GM19193 (cell line): ENCODE results near the gene SLC39A3.

Experiments
- POLR2A ChIP-seq: IDR thresholded peaks from 4 replicates; pipeline ENCODE4 v1.6.1; 2011; ENCODE audit not compliant: insufficient read depth, insufficient read length; ENCODE audit errors: extremely low read depth

The SLC39A3 gene

GRCh38 chr19:2761309-2761677, 21.5 kb upstream of the SLC39A3 start:
- no peak for TF ChIP-seq POLR2A

- no peak for TF ChIP-seq POLR2A
Observed at GRCh38 chr19:2759965-2760364, 20.1 kb upstream of the SLC39A3 start.

GRCh38 chr19:2759362-2759761, 19.5 kb upstream of the SLC39A3 start:
- TF ChIP-seq POLR2A: no peak

GRCh38 chr19:2758601-2759313, 18.9 kb upstream of the SLC39A3 start:
- TF ChIP-seq POLR2A: no peak

GRCh38 chr19:2756921-2757881, 17.4 kb upstream of the SLC39A3 start:
- no peak for TF ChIP-seq POLR2A

- TF ChIP-seq POLR2A: no peak
Observed at GRCh38 chr19:2756477-2756876, 16.7 kb upstream of the SLC39A3 start.

- no peak for TF ChIP-seq POLR2A
Observed at GRCh38 chr19:2755811-2756210, 16.0 kb upstream of the SLC39A3 start.

- no peak for TF ChIP-seq POLR2A
Observed at GRCh38 chr19:2755448-2755705, 15.6 kb upstream of the SLC39A3 start.

GRCh38 chr19:2754659-2755447, 15.0 kb upstream of the SLC39A3 start:
- no peak for TF ChIP-seq POLR2A

- TF ChIP-seq POLR2A: no peak
Observed at GRCh38 chr19:2751438-2751830, 11.6 kb upstream of the SLC39A3 start.

GRCh38 chr19:2750808-2751437, 11.1 kb upstream of the SLC39A3 start:
- TF ChIP-seq POLR2A: no peak

GRCh38 chr19:2747349-2747748, 7.5 kb upstream of the SLC39A3 start:
- TF ChIP-seq POLR2A: no peak

- TF ChIP-seq POLR2A: no peak
Observed at GRCh38 chr19:2744113-2744512, 4.3 kb upstream of the SLC39A3 start.

GRCh38 chr19:2743099-2743498, 3.3 kb upstream of the SLC39A3 start:
- no peak for TF ChIP-seq POLR2A

GRCh38 chr19:2740314-2740656, 468 bp upstream of the SLC39A3 start:
- TF ChIP-seq POLR2A: no peak
